ENCODE data around the gene TRIM38.
"Not testable (repeated sequence)": the region's sequence is repeated elsewhere in the genome, so short reads cannot be mapped to it uniquely, and the experiment has no call there.

Gene TRIM38

DNA sequence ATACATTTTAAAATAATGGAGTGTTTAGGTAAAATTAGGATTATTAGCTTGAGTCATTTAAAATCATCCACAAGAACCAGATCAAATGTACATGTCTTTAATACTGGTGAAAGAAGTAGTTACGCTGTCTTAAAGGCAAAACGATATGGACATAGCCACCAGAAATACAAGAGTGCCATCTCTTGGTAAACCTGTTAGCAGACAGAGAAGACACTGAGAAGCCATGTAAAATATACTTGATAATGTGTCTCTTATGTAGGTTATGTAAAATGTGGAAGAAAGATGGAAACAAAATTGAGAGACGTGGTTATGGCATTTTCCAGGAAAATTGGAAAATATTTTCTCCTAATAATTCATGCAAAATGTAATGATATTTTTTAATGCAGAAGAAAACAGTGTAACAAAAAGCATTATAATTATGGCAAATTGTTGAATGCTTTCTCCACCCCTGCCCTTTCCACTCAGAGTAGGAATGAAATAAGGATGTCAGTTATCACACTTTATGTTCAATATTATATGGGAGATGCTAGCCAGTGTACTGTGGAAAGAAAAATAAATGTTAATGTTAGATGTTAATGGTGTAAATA, 19.9 kb upstream of the TRIM38 start:
- DNase-seq (ENCODE audit: low spot score): peak; percentile 31

- no peak for DNase-seq (ENCODE audit: low spot score)
Measured at GRCh38 chr6:25943887-25944286, 18.7 kb upstream of the TRIM38 start.

GRCh38 chr6:25944688-25945574, 17.7 kb upstream of the TRIM38 start:
- DNase-seq (ENCODE audit: low spot score): no peak

DNA sequence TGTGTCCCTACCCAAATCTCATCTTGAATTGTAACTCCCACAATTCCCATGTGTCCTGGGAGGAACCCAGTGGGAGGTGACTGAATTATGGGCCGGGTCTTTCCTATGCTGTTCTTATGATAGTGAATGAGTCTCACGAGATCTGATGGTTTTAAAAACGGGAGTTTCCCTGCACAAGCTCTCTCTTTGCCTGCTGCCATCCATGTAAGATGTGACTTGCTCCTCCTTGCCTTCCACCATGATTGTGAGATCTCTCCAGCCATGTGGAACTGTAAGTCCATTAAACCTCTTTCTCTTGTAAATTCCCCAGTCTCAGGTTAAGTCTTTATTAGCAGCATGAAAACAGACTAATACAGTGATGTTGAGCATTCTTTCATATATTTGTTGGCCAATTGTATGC, 16.9 kb upstream of the TRIM38 start:
- DNase-seq (ENCODE audit: low spot score): not testable (repeated sequence)

- DNase-seq (ENCODE audit: low spot score): no peak
Measured at GRCh38 chr6:25946631-25947030, 16.0 kb upstream of the TRIM38 start.

GRCh38 chr6:25947492-25947891, 15.1 kb upstream of the TRIM38 start:
- DNase-seq (ENCODE audit: low spot score): not testable (repeated sequence)

- no peak for DNase-seq (ENCODE audit: low spot score)
Measured at GRCh38 chr6:25949695-25950094, 12.9 kb upstream of the TRIM38 start.

GRCh38 chr6:25950297-25950696, 12.3 kb upstream of the TRIM38 start:
- DNase-seq (ENCODE audit: low spot score): no peak

DNA sequence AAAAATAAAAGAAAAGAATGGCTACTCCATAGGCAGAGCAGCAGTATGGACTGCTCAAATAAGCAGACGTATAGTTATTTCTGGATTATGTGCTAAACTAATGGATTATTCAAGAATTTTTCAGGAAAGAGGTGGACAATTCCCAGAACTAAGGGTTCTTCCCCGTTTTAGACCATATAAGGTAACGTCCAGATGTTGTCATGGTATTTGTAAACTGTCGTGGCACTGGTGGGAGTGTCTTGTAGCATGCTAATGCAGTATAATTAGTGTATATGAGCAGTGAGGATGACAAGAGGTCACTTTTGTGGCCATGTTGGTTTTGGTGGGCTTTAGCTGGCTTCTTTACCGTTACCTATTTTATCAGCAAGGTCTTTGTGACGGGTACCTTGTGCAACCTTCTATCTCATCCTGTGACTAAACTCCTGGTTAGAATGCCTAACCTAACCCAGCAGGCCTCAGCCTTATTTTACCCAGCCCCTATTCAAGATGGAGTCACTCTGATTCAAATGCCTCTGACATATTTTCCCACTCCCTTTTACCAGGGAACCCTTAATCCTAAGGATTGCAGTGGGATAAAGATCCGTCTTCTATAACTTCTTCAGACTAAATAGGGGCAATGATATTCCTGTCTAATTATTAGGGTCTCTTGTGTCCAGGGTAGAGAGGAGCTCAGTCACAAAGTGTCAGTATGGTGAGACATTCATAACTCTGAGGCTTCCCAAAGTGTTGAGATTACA, 11.1 kb upstream of the TRIM38 start:
- no peak for DNase-seq (ENCODE audit: low spot score)

DNA sequence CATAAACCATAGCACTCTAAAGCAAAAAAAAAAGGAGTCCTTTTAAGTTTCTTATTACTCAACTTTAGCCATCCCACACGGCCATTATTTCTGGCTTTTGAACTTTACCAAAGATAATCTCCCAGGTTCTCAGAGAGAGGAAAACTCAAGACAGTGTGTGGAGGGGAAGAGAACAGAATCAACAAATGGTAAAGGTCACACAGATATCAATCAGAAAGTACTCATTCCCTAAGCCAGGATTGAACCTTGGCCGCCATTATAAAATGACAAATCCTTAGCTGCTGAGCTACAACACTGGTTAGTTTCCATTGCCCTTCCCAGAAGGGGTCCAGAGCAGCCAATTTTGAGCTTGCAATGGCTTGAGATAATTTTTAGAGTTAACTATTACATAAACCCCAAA, 10.1 kb upstream of the TRIM38 start:
- DNase-seq (ENCODE audit: low spot score): no peak

DNA sequence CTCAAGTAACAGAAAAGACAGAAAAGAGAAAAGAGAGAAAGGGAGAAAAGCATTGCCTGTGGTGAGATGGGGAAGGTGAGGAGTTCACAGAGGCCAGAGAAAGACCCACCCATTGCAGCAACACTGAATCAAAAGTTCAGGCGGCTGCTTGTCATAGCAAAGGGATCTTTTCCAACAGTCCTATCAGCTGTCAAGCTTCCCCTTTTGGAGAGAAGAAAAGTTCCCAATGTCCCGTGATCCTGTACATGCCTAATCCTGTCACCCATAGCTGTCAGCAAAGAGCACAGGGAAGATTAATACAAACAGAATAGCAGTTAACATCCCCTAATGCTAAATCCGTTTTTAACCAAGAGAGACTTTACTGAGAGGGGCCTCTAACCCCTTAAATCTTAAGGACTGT, 8.9 kb upstream of the TRIM38 start:
- DNase-seq (ENCODE audit: low spot score): no peak

GRCh38 chr6:25954756-25955155, 7.8 kb upstream of the TRIM38 start:
- no peak for DNase-seq (ENCODE audit: low spot score)

GRCh38 chr6:25956226-25956625, 6.4 kb upstream of the TRIM38 start:
- no peak for DNase-seq (ENCODE audit: low spot score)

- no peak for DNase-seq (ENCODE audit: low spot score)
Measured at GRCh38 chr6:25958700-25959162, 3.9 kb upstream of the TRIM38 start.

- no peak for DNase-seq (ENCODE audit: low spot score)
Measured at GRCh38 chr6:25959890-25960536, 2.6 kb upstream of the TRIM38 start.

DNA sequence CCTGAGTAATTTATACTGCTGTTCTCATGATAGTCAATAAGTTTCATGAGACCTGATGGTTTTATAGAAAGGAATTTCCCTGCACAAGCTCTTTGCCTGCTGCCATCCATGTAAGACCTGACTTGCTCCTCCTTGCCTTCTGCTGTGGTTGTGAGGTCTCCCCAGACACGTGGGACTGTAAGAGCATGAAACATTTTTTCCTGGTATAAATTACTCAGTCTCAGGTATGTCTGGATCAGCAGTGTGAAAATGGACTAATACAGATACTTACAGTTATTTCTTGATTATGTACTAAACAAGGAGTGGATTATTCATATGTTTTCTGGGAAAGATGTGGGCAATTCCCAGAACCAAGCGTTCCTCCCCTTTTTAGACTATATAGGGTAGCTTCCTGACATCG, 1.9 kb upstream of the TRIM38 start:
- no peak for DNase-seq (ENCODE audit: low spot score)

GRCh38 chr6:25961619-25962148, 918 bp upstream of the TRIM38 start:
- DNase-seq (ENCODE audit: low spot score): no peak

GRCh38 chr6:25963426-25964123, 973 bp downstream of the TRIM38 start:
- DNase-seq (ENCODE audit: low spot score): no peak

DNA sequence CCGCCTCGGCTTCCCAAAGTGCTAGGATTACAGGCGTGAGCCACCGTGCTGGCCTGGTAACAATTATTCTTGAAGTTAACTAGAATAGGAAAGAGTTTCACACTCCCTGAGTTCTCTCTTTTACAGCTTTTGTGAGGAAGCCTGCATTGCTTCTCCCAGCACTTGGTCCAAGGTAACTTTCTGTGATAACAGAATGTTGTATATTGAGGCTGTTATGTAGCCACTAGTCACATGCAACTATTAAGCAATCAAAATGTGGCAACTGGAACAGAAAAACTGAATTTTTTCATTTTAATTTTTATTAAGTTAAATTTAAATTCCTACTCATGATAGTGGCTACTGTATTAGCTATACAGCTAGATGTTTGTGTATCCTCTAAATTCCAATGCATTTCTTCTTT, 2.5 kb downstream of the TRIM38 start:
- no peak for DNase-seq (ENCODE audit: low spot score)

GRCh38 chr6:25966711-25967110, 4.1 kb downstream of the TRIM38 start:
- no peak for DNase-seq (ENCODE audit: low spot score)

- DNase-seq (ENCODE audit: low spot score): no peak
Measured at GRCh38 chr6:25968769-25969168, 6.2 kb downstream of the TRIM38 start.
